Measurements from ENCODE around the gene CLDND1. TPM values are rescaled to one million over a fixed set of nuclear protein-coding genes. Genes with fewer than 3 reads are reported as not detected.
A peak's percentile ranks its signal among the peaks of the same experiment; 100 is the strongest.

Gene CLDND1
- total and polyA plus RNA-seq, 10 of the 15 experiments (the other 5 are each of a cell fraction or from before 2014, with no cell fraction given), result 97.8 to 225 (median 152) TPM

DNA sequence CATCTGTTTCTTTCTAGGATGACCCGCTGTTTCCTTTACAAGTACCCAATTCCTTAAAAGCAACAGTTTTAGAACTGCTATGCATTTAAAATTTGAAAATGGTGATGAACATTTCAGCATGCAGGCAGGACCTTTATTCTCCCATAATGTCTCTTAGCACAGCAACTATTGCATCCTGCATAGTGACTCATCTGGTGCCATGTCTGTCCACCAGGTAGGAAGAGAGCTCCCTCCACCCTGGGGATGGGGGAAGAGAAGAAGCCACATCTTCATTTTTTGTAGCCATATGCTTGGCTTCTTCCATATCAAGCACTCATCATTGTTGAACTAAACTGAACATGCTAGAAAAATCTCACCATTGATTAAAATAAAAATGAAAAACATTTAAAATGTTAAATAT lies 19.0 kb upstream of the CLDND1 start:
- H3K9ac ChIP-seq (ENCODE audit: control insufficient read depth, insufficient read depth, low read length), result no peak overlapping the region
- H3K4me3 ChIP-seq, result no peak overlapping the region
- no TSS peak for BruUV-seq (replicated peaks)
- in situ Hi-C loops (cut with MboI), result no loop called here
- H3K79me2 ChIP-seq (ENCODE audit: control insufficient read depth, insufficient read depth, low read length), result peaks cover 93% of the 10 kb centered on the region
- TF ChIP-seq EED (IDR thresholded peaks at IDR 0.05; ENCODE audit: low read depth), result peak; percentile 36; the same call in 1 of the 2 replicates
- TF ChIP-seq NFIC (IDR thresholded peaks at IDR 0.05; ENCODE audit: low read depth, low read length), result 0 out of 2 replicates have a peak, but pooled peaks have one; percentile 14
- no peak for TF ChIP-seq TCF7 (IDR thresholded peaks at IDR 0.05; ENCODE audit: borderline replicate concordance)
- no peak for TF ChIP-seq ZBTB40 (IDR thresholded peaks at IDR 0.05; ENCODE audit: borderline replicate concordance)
- TF ChIP-seq RFX5 (IDR thresholded peaks at IDR 0.05; ENCODE audit: low read depth, low read length), result peak; percentile 43; the same call in 1 of the 2 replicates
- no peak for TF ChIP-seq SRF (IDR thresholded peaks at IDR 0.05; ENCODE audit: low read depth in 2 of 2, low read length in 2 of 2)
- peaks cover 32% of the 10 kb centered on the region; the same call in 1 of the 2 replicates for H3K4me1 ChIP-seq (ENCODE audit: control insufficient read depth, insufficient read depth, low read length)
- 0 out of 2 replicates have a peak overlapping the region, but pooled peaks have one; percentile 7 for H3K4me2 ChIP-seq (ENCODE audit: control insufficient read depth, insufficient read depth)
- POLR2A ChIA-PET, result interaction anchor here (11.8 kb wide), 1 partner anchor 15 kb away, joined by 350 read pairs; no protein-coding TSS in a partner anchor
- ATAC-seq (peak; percentile 3; the same call in 2 of the 3 replicates), FAIRE-seq (no peak), DNase-seq (ENCODE audit: low read depth, low spot score) (no peak)
- RAD21 ChIA-PET (ENCODE audit: unreplicated experiment), result interaction anchor here (1.1 to 13.1 kb wide), 3 partner anchors 9 to 17 kb away, joined by 4 to 511 read pairs (median 10); partner anchors contain the start of gene GPR15
- no peaks in the 10 kb centered on the region for H4K20me1 ChIP-seq (ENCODE audit: control insufficient read depth, insufficient read depth)
- H3K9me3 ChIP-seq (replicated peaks; ENCODE audit: control insufficient read depth, insufficient read depth, low read length), result no peaks in the 10 kb centered on the region
- SMC1A ChIA-PET (ENCODE audit: uncharacterized antibody, unreplicated experiment), result interaction anchor here (0.6 to 13.1 kb wide), 7 partner anchors 9 to 46 kb away, joined by 3 to 603 read pairs (median 5); partner anchors contain the start of gene CLDND1
- CTCF ChIA-PET, result interaction anchor here (1.5 to 1.9 kb wide), 4 partner anchors 9 to 20 kb away, joined by 5 to 8 read pairs (median 6); no protein-coding TSS in a partner anchor
- no peak overlapping the region for H2AFZ ChIP-seq (ENCODE audit: control insufficient read depth, low read depth, low read length)
- no peaks in the 10 kb centered on the region; a peak in 1 of 4 replicates for H3K36me3 ChIP-seq (ENCODE audit: control insufficient read depth in 2 of 2, insufficient read depth in 2 of 2, low read length in 1 of 2)
- intact Hi-C loops (cut with micrococcal nuclease; ENCODE audit: unreplicated experiment), result no loop called here
- H3K27ac ChIP-seq (ENCODE audit: control insufficient read depth, insufficient read depth), result peak overlapping the region; percentile 65
- WGBS (ENCODE audit: insufficient coverage, insufficient replicate concordance, low lambda C conversion rate, missing lambda C conversion rate), result 100% methylated on average over 1 of the region's 1 CpG
- no peaks in the 10 kb centered on the region for H3K27me3 ChIP-seq (replicated peaks in 1 of 2; ENCODE audit: control insufficient read depth in 2 of 2, insufficient read depth in 2 of 2, low read length in 1 of 2)
